ENCODE results near the gene KBTBD7. TPM values are rescaled to one million over a fixed set of nuclear protein-coding genes. Genes with fewer than 3 reads are reported as not detected.

The KBTBD7 gene
- total RNA-seq, 1 experiment from 2014 or later, result 12.9 TPM

DNA sequence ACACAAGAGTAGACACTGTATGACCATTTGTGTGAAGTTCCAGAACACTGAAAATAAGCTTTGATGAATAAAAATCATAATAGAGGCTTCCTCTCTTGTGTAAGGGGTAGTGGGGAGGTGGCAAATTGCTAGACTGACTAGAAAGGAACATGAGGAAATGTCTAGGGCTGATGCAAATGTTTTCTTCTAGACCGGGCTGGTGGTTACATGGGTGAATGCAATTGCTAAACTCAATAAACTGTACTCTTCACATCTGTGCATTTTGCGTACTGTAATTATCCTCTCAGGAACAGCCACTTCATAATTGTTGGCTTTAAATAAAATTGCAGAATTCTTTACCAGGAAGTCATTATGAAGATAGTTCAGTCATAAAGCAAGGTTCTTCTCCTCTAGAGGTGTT is 5.2 kb upstream of the KBTBD7 start:
- H4K91ac ChIP-seq (ENCODE audit: insufficient read length, low read depth, low read length), result no peak overlapping the region
- H3K23ac ChIP-seq (ENCODE audit: insufficient read length, low read depth, low read length), result no peak overlapping the region
- no peak overlapping the region for H3T11ph ChIP-seq (ENCODE audit: low read length)
- no peak overlapping the region for H2AFZ ChIP-seq (ENCODE audit: low read length)
- H3K18ac ChIP-seq (ENCODE audit: insufficient read length, low read depth, low read length), result no peak overlapping the region
- H3K4ac ChIP-seq (ENCODE audit: low read depth, low read length), result no peak overlapping the region
- no peak overlapping the region for H3K4me3 Mint-ChIP-seq
- H3K27ac Mint-ChIP-seq, result no peak overlapping the region
- no peaks in the 10 kb centered on the region for H3K27me3 ChIP-seq (ENCODE audit: insufficient read depth, low read length)
- WGBS (ENCODE audit: extremely low coverage, insufficient read length, low lambda C conversion rate), result no CpG with 5 or more reads among the region's 2 CpGs
- no peaks in the 10 kb centered on the region for H3K23me2 ChIP-seq (ENCODE audit: insufficient read length, low read depth, low read length, poor library complexity, severe bottlenecking)
- no peaks in the 10 kb centered on the region for H3K4me1 ChIP-seq (ENCODE audit: insufficient read depth, low read length)
- no peak overlapping the region for H2BK120ac ChIP-seq (ENCODE audit: low read depth, low read length, poor library complexity, severe bottlenecking)
- no peaks in the 10 kb centered on the region for H3K4me1 Mint-ChIP-seq
- no peak overlapping the region for H2AK5ac ChIP-seq (ENCODE audit: insufficient read length, low read length)
- H2BK20ac ChIP-seq (ENCODE audit: low read depth, low read length, poor library complexity, severe bottlenecking), result no peak overlapping the region
- no peaks in the 10 kb centered on the region for H3K36me3 Mint-ChIP-seq (ENCODE audit: insufficient read depth in 1 of 3, low read depth in 3 of 3)
- H3K27ac ChIP-seq (ENCODE audit: insufficient read length, low read depth, low read length), result no peak overlapping the region
- H3K79me1 ChIP-seq (ENCODE audit: insufficient read depth, low read depth, low read length, poor library complexity, severe bottlenecking), result no peaks in the 10 kb centered on the region
- TF ChIP-seq, protein P1, sequence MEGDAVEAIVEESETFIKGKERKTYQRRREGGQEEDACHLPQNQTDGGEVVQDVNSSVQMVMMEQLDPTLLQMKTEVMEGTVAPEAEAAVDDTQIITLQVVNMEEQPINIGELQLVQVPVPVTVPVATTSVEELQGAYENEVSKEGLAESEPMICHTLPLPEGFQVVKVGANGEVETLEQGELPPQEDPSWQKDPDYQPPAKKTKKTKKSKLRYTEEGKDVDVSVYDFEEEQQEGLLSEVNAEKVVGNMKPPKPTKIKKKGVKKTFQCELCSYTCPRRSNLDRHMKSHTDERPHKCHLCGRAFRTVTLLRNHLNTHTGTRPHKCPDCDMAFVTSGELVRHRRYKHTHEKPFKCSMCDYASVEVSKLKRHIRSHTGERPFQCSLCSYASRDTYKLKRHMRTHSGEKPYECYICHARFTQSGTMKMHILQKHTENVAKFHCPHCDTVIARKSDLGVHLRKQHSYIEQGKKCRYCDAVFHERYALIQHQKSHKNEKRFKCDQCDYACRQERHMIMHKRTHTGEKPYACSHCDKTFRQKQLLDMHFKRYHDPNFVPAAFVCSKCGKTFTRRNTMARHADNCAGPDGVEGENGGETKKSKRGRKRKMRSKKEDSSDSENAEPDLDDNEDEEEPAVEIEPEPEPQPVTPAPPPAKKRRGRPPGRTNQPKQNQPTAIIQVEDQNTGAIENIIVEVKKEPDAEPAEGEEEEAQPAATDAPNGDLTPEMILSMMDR (conservative IDR thresholded peaks at IDR 0.05), result no peak
- no peaks in the 10 kb centered on the region for H3K27me3 Mint-ChIP-seq (ENCODE audit: low read depth)
- no peak overlapping the region for H4K5ac ChIP-seq (ENCODE audit: insufficient read length, low read depth, low read length)
- H3K9me3 Mint-ChIP-seq, result no peaks in the 10 kb centered on the region
- H2BK12ac ChIP-seq (ENCODE audit: insufficient read length, low read depth, low read length), result no peak overlapping the region
- DNase-seq, result no peak
- no peak overlapping the region for H3K14ac ChIP-seq (ENCODE audit: insufficient read depth, low read length)
- no peak overlapping the region for H3K56ac ChIP-seq (ENCODE audit: insufficient read length, low read depth, low read length)
- no peak overlapping the region for H2BK15ac ChIP-seq (ENCODE audit: low read depth, low read length)
- no peaks in the 10 kb centered on the region for H3K9me3 ChIP-seq (ENCODE audit: control insufficient read depth, low read depth, low read length)
- no peaks in the 10 kb centered on the region for H3K79me2 ChIP-seq (ENCODE audit: insufficient read depth, low read length)
- H4K20me1 ChIP-seq (ENCODE audit: control insufficient read depth, insufficient read depth, insufficient read length), result no peaks in the 10 kb centered on the region
- H3K4me2 ChIP-seq (ENCODE audit: insufficient read depth, insufficient read length, low read length), result no peak overlapping the region
- no peak overlapping the region for H4K8ac ChIP-seq (replicated peaks; ENCODE audit: insufficient read length, low read depth, low read length)
- H3K9ac ChIP-seq (ENCODE audit: extremely low read depth, insufficient read length, low read length), result no peak overlapping the region
- no peak overlapping the region for H2BK5ac ChIP-seq (ENCODE audit: insufficient read length, low read length)

Data from H9 (cell line).